OCI-LY3 (cell line): Measurements from ENCODE around the gene SDK2.

Experiments
- H2AFZ ChIP-seq: fragments of 200-600, 300-600 bp; shearing (Covaris generic); 2 replicates; pipeline ENCODE4 v1.6.0; 2014; ENCODE audit warnings: antibody characterized with exemption, low read depth, low read length
- H3K27ac ChIP-seq: fragments of 200-600, 300-600 bp; sonication (generic); 2 replicates; pipeline ENCODE4 v1.5.1; 2014; ENCODE audit warnings: mild to moderate bottlenecking, low read length, moderate library complexity, mixed read lengths
- H3K27me3 ChIP-seq: fragments of 200-600, 300-600 bp; sonication (generic); 2 replicates; pipeline ENCODE4 v1.6.1; 2014; ENCODE audit warnings: low read depth, low read length, mixed read lengths
- H3K36me3 ChIP-seq: fragments of 200-600, 300-600 bp; sonication (generic); replicated peaks from 2 replicates; pipeline ENCODE3; 2014; ENCODE audit warnings: low read depth, low read length, mixed read lengths
- H3K4me1 ChIP-seq: fragments of 300-600, 200-600 bp; sonication (generic); 2 replicates; pipeline ENCODE4 v1.6.1; 2014; ENCODE audit warnings: low read length, mixed read lengths
- H3K4me2 ChIP-seq: fragments of 200-600, 300-600 bp; sonication (generic); 2 replicates; pipeline ENCODE4 v1.6.1; 2014; ENCODE audit warnings: low read length, mixed read lengths
- H3K4me3 ChIP-seq: fragments of 300-600, 200-600 bp; sonication (generic); 2 replicates; pipeline ENCODE4 v1.5.1; 2014; ENCODE audit warnings: antibody characterized with exemption, mild to moderate bottlenecking, low read length, moderate library complexity
- H3K79me2 ChIP-seq: fragments of 300-600, 200-600 bp; shearing (Covaris generic); 2 replicates; pipeline ENCODE4 v1.6.1; 2014; ENCODE audit warnings: mild to moderate bottlenecking, low read length, mixed read lengths
- H3K9ac ChIP-seq: fragments of 300-600, 200-600 bp; shearing (Covaris generic); 2 replicates; pipeline ENCODE4 v1.6.0; 2014; ENCODE audit warnings: mild to moderate bottlenecking, low read length, moderate library complexity
- H3K9me3 ChIP-seq: fragments of 200-600, 300-600 bp; shearing (Covaris generic); 2 replicates; pipeline ENCODE4 v1.6.1; 2014; ENCODE audit warnings: low read length, mixed read lengths; ENCODE audit not compliant: insufficient read depth
- H4K20me1 ChIP-seq: fragments of 200-600, 300-600 bp; sonication (generic); 2 replicates; pipeline ENCODE4 v1.6.1; 2016; ENCODE audit warnings: low read length, mixed read lengths; ENCODE audit not compliant: insufficient read depth
- CTCF ChIP-seq: fragments of 200-600, 300-600 bp; sonication (generic); IDR thresholded peaks from 2 replicates; pipeline ENCODE4 v1.5.1; 2014; ENCODE audit warnings: antibody characterized with exemption, low read length, low read depth
- EZH2phosphoT487 ChIP-seq: fragments of 200-600 bp; shearing (Covaris generic); IDR thresholded peaks from 2 replicates; pipeline ENCODE4 v1.6.1; 2018; ENCODE audit warnings: antibody characterized with exemption, mixed run types, low read depth

SDK2 gene

GRCh38 chr17:73642659-73643000 is 1.6 kb downstream of the SDK2 start:
- Histone ChIP-seq H3K79me2 (no peaks in the 10 kb centered on the region), H3K4me2 (no peak overlapping the region), H2AFZ (no peak overlapping the region), H3K4me1 (no peaks in the 10 kb centered on the region), H3K27ac (no peak overlapping the region), H3K9me3 (no peaks in the 10 kb centered on the region), H3K27me3 (no peaks in the 10 kb centered on the region), H3K9ac (no peak overlapping the region), H3K36me3 (no peaks in the 10 kb centered on the region), H4K20me1 (no peaks in the 10 kb centered on the region), H3K4me3 (no peak overlapping the region)
- TF ChIP-seq CTCF = no peak
- TF ChIP-seq EZH2phosphoT487 = no peak

GRCh38 chr17:73641826-73642600 is 2.2 kb downstream of the SDK2 start:
- Histone ChIP-seq H3K9ac (no peak overlapping the region), H3K27me3 (no peaks in the 10 kb centered on the region), H2AFZ (no peak overlapping the region), H3K4me1 (no peaks in the 10 kb centered on the region), H3K27ac (no peak overlapping the region), H3K4me2 (no peak overlapping the region), H3K79me2 (no peaks in the 10 kb centered on the region), H4K20me1 (no peaks in the 10 kb centered on the region), H3K9me3 (no peaks in the 10 kb centered on the region), H3K4me3 (no peak overlapping the region), H3K36me3 (no peaks in the 10 kb centered on the region)
- TF ChIP-seq EZH2phosphoT487 (no peak), CTCF (no peak)

- Histone ChIP-seq H3K9ac (no peak overlapping the region), H3K79me2 (no peaks in the 10 kb centered on the region)
These were observed 3.6 kb downstream of the SDK2 start for GRCh38 chr17:73640691-73641090.

GRCh38 chr17:73639932-73640331 is 4.3 kb downstream of the SDK2 start:
- no peak overlapping the region for H3K27ac ChIP-seq
- 0 out of 2 replicates have a peak, but pooled peaks cover 4% of the 10 kb centered on the region for H3K27me3 ChIP-seq
- no peak overlapping the region for H3K4me2 ChIP-seq
- H3K9me3 ChIP-seq = no peaks in the 10 kb centered on the region
- H3K4me1 ChIP-seq = no peaks in the 10 kb centered on the region
- H3K4me3 ChIP-seq = no peak overlapping the region
- H4K20me1 ChIP-seq = no peaks in the 10 kb centered on the region
- H2AFZ ChIP-seq = no peak overlapping the region
- TF ChIP-seq EZH2phosphoT487 = no peak
- no peak for TF ChIP-seq CTCF
- H3K9ac ChIP-seq = no peak overlapping the region
- H3K36me3 ChIP-seq = no peaks in the 10 kb centered on the region
- H3K79me2 ChIP-seq = no peaks in the 10 kb centered on the region

More at GRCh38 chr17:73640691-73641090, 3.6 kb downstream of the SDK2 start:
- TF ChIP-seq CTCF (no peak), EZH2phosphoT487 (no peak)
- H3K4me3 ChIP-seq = no peak overlapping the region
- no peak overlapping the region for H2AFZ ChIP-seq
- H3K4me1 ChIP-seq = no peaks in the 10 kb centered on the region
- H3K36me3 ChIP-seq = no peaks in the 10 kb centered on the region
- no peak overlapping the region for H3K4me2 ChIP-seq
- H3K27ac ChIP-seq = no peak overlapping the region
- H3K27me3 ChIP-seq = 0 out of 2 replicates have a peak, but pooled peaks cover under 1% of the 10 kb centered on the region
- no peaks in the 10 kb centered on the region for H3K9me3 ChIP-seq
- H4K20me1 ChIP-seq = no peaks in the 10 kb centered on the region
